ENCODE results near the gene TOMM34. TPM values are rescaled to one million over a fixed set of nuclear protein-coding genes. Genes with fewer than 3 reads are reported as not detected.

The TOMM34 gene
- total RNA-seq, 4 donors from 2014 or later = 5.8 to 14.8 (median 13.9) TPM

- H3K4me1 ChIP-seq = no peaks in the 10 kb centered on the region
- intact Hi-C loops (cut with DNase I) = no loop called here
- no peaks in the 10 kb centered on the region for H3K9me3 ChIP-seq
- H3K27ac ChIP-seq (replicated peaks in 1 of 4) = no peak overlapping the region
- H3K36me3 ChIP-seq = peaks cover 0 to 19% (median 10%) of the 10 kb centered on the region in 4 donors
- no peaks in the 10 kb centered on the region for H3K27me3 ChIP-seq
- TF ChIP-seq POLR2AphosphoS5 (IDR thresholded peaks at IDR 0.05) (no peak), EP300 (IDR thresholded peaks at IDR 0.05) (no peak), CTCF (IDR thresholded peaks at IDR 0.05) (no peak), POLR2A (IDR thresholded peaks at IDR 0.05; ENCODE audit: low read depth) (no peak)
- no peak for DNase-seq (ENCODE audit: extremely low spot score)
- WGBS = 81% methylated on average over 2 of the region's 3 CpGs
- H3K4me3 ChIP-seq = no peak overlapping the region
These were observed 28.3 kb downstream of the TOMM34 start for GRCh38 chr20:44931911-44932310.

GRCh38 chr20:44930517-44931168, 29.6 kb downstream of the TOMM34 start:
- no peak for DNase-seq (ENCODE audit: extremely low spot score)
- H3K4me3 ChIP-seq = no peak overlapping the region
- intact Hi-C loops (cut with DNase I) = no loop called here
- H3K9me3 ChIP-seq = no peaks in the 10 kb centered on the region
- H3K27me3 ChIP-seq = no peaks in the 10 kb centered on the region
- no peaks in the 10 kb centered on the region for H3K4me1 ChIP-seq
- 92% methylated on average over 18 of the region's 18 CpGs for whole genome bisulfite sequencing
- H3K27ac ChIP-seq (replicated peaks in 1 of 4) = no peak overlapping the region
- H3K36me3 ChIP-seq = peaks cover 0 to 14% (median 6%) of the 10 kb centered on the region in 4 donors
- TF ChIP-seq POLR2AphosphoS5 (IDR thresholded peaks at IDR 0.05) = no peak
- TF ChIP-seq POLR2A (IDR thresholded peaks at IDR 0.05; ENCODE audit: low read depth) = no peak
- no peak for TF ChIP-seq EP300 (IDR thresholded peaks at IDR 0.05)
- no peak for TF ChIP-seq CTCF (IDR thresholded peaks at IDR 0.05)

GRCh38 chr20:44928595-44928994, 31.6 kb downstream of the TOMM34 start:
- no peak overlapping the region for H3K4me3 ChIP-seq
- 84% methylated on average over 3 of the region's 3 CpGs for WGBS
- H3K27me3 ChIP-seq = no peaks in the 10 kb centered on the region
- H3K27ac ChIP-seq (replicated peaks in 1 of 4) = no peak overlapping the region
- TF ChIP-seq POLR2AphosphoS5 (IDR thresholded peaks at IDR 0.05) (no peak), POLR2A (IDR thresholded peaks at IDR 0.05; ENCODE audit: low read depth) (no peak), EP300 (IDR thresholded peaks at IDR 0.05) (no peak), CTCF (IDR thresholded peaks at IDR 0.05) (no peak)
- H3K9me3 ChIP-seq = no peaks in the 10 kb centered on the region
- intact Hi-C loops (cut with DNase I) = no loop called here
- no peak for DNase-seq (ENCODE audit: extremely low spot score)
- H3K4me1 ChIP-seq = no peaks in the 10 kb centered on the region
- H3K36me3 ChIP-seq = peaks cover 0 to 21% (median 11%) of the 10 kb centered on the region in 4 donors

GRCh38 chr20:44924541-44924940, 35.7 kb downstream of the TOMM34 start:
- Histone ChIP-seq H3K27me3 (no peaks in the 10 kb centered on the region), H3K4me1 (no peaks in the 10 kb centered on the region), H3K4me3 (no peak overlapping the region), H3K27ac (replicated peaks in 1 of 4) (no peak overlapping the region), H3K9me3 (no peaks in the 10 kb centered on the region), H3K36me3 (peaks cover 0 to 25% (median 3%) of the 10 kb centered on the region in 4 donors)
- TF ChIP-seq POLR2A (IDR thresholded peaks at IDR 0.05; ENCODE audit: low read depth) = no peak
- WGBS = 83% methylated on average over 4 of the region's 4 CpGs
- intact Hi-C loops (cut with DNase I) = no loop called here
- DNase-seq (ENCODE audit: extremely low spot score) = no peak

GRCh38 chr20:44921447-44921846, 38.8 kb downstream of the TOMM34 start:
- H3K27me3 ChIP-seq = no peaks in the 10 kb centered on the region
- H3K36me3 ChIP-seq = peaks cover 0 to 30% (median 5%) of the 10 kb centered on the region in 4 donors
- H3K9me3 ChIP-seq = no peaks in the 10 kb centered on the region
- intact Hi-C loops (cut with DNase I) = no loop called here
- no peak for TF ChIP-seq POLR2AphosphoS5 (IDR thresholded peaks at IDR 0.05)
- TF ChIP-seq EP300 (IDR thresholded peaks at IDR 0.05) = no peak
- TF ChIP-seq CTCF (IDR thresholded peaks at IDR 0.05) = no peak
- TF ChIP-seq POLR2A (IDR thresholded peaks at IDR 0.05; ENCODE audit: low read depth) = no peak
- DNase-seq (ENCODE audit: extremely low spot score) = no peak
- WGBS = 96% methylated on average over 14 of the region's 14 CpGs
- no peaks in the 10 kb centered on the region for H3K4me1 ChIP-seq
- H3K27ac ChIP-seq (replicated peaks in 1 of 4) = no peak overlapping the region
- H3K4me3 ChIP-seq = no peak overlapping the region
